Bone marrow (tissue), 2 donors: ENCODE measurements around the gene DDX51.
"Not testable (repeated sequence)": the region's sequence is repeated elsewhere in the genome, so short reads cannot be mapped to it uniquely, and the experiment has no call there.

Source experiments
- DNase-seq, 2 donors: peaks; one replicate each; lab custom pipeline; 2025; lab: John Stamatoyannopoulos, UW

The DDX51 gene

DNA sequence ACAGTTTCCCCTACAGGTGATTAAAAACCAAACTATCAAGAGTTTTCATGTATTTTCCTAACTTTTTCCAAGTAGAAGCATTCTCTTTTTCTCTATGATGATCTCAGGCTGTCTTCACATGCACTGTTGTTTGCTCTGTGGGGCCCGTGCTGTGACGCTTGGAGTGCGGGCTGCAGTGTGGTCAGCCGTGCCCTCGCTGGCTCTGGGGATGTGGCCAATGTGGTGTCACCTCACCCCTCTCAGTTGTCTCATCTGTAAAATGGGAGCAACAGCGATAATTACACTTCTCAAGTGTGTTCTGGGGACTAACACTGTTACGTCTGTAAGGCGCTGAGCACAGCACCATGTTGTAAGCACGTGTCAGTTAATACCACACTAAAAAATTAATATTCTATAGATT is 28.6 kb downstream of the DDX51 start:
- DNase-seq: no peak

DNA sequence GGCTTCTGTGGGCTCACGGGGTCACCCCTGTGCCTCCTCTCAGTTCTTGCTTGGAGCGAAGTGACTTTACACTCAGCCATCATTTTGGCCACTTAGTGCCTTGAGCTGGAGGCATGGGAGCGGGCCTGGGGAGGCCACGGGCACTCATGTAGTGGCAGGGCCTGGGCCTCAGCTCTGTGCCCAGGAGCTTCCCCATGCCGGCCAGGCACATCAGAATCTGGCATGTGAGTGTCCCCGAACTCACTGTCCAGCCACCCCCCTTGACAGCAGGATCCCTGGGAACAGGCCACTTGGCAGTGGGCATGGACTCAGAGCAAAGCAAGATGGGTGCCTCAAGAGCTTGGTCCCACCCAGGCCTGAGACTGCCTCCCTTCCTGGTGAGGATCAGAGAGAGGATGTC is 29.5 kb downstream of the DDX51 start:
- DNase-seq: no peak

GRCh38 chr12:132111654-132112304 is 32.3 kb downstream of the DDX51 start:
- no peak for DNase-seq

GRCh38 chr12:132110677-132111076 is 33.4 kb downstream of the DDX51 start:
- DNase-seq: no peak

- no peak for DNase-seq
Measured at GRCh38 chr12:132109741-132110140, 34.4 kb downstream of the DDX51 start.

- no peak for DNase-seq
Measured at GRCh38 chr12:132108211-132108832, 35.8 kb downstream of the DDX51 start.

GRCh38 chr12:132106921-132107320 is 37.2 kb downstream of the DDX51 start:
- no peak for DNase-seq

- DNase-seq: no peak
Measured at GRCh38 chr12:132105467-132105866, 38.7 kb downstream of the DDX51 start.

DNA sequence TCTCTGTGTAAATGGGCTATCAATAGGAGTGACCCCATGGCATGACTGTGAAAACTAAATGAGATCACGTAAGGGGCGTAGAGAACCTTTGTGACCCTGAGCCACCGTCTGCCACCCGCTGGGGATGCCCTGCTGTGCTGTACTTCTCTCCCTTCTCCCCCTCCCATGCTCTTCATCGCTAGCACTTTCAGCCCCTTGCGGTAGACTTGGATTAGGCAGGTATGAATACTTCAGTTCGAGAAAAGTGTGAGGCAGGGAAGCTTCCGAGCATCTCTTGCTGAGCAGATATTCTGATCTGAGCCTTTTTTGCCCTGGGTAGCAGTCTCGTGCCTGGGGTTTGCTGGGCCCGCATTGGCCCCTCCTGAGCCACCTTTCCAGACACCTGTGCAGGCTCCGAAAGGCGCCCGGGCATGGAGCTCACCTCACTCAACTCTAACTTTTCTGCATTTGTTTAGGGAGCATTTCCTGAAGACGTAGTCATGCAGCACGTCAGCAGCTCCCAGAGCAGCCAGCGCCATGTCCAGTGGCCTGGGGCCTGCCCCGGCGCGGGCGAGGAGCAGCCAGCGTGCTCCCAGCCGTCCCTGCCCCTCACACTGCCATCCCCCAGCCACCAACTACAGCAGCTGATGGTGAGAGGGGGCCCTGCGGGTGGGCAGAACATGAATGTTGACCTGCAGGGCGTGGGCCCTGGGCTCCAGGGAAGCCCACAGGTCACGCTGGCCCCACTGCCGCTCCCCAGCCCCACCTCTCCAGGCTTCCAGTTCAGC is 40.4 kb downstream of the DDX51 start:
- DNase-seq: no peak

GRCh38 chr12:132103072-132103471 is 41.0 kb downstream of the DDX51 start:
- not testable (repeated sequence) for DNase-seq

- no peak for DNase-seq
Measured at GRCh38 chr12:132102297-132102696, 41.8 kb downstream of the DDX51 start.

- no peak for DNase-seq
Measured at GRCh38 chr12:132100306-132101065, 43.6 kb downstream of the DDX51 start.

GRCh38 chr12:132099739-132100138 is 44.4 kb downstream of the DDX51 start:
- no peak for DNase-seq

DNA sequence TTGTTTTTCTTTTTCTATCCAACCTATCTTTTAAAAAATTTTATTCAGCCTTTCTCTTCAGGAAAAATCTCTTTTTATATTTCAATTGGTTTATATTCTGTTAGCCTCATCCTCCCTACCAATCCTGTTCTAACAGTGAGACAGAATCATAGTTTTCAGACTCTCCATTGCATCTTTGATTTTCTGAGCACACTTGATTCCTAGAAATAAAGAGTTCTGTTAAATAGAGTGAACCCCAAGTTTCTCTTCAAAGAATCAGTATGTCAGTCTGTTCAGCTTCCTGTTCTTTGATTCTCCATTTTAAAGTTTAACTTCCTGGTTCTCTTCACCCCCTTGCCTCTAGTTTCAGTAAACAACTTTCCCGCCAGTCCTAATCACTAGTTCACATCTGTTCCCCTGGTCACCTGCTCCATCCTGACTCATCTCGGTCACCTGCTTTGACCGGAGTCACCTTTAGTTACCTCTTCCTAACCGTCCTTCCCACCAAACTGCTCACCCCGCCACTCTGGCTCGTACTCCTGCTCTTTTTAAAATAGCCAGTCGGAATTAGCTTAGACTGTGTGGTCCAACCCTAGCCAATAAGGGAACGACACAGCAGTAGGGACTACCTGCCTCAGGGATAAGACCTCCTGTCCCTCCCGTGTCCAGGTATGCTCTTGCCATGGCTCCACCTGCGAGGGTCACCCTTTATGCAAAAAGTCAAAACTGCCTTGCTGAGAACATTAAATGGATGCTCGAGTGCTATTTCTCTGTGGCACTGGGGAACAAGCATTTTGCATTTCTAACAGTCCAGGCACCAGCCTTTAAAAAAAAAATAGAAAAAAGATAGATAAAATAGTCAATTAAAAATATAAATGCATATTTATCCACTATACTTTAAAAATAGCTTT is 48.4 kb downstream of the DDX51 start:
- no peak for DNase-seq

DNA sequence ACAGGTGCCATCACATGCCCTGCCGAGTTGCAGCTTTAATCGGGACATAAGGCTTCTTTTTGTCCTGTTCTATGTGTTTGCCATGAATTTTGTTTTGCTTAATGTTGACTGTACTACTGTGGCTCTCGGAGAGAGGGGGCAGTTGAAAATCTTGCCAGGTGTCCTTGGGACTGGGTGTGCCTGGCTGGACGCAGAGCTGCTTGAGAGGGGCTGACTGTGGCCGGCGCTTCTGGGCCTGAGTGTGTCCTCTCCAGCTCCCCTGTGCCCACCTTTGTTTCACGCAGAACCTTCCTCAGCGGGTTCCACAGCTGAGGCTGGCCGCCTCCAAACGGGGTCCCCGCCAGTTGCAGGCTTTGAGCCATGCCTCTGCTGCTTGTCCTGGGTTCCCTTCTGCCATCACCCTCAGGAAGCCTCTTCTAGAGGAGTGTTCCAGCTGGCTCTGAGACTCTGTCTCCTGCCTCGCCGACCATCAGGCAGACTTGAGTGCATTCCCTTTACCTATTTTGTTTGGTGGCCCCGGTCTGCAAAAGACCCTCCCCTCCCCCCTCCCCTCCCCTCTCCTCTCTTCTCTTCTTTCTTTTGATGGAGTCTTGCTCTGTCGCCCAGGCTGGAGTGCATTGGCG is 49.7 kb downstream of the DDX51 start:
- DNase-seq: no peak

DNA sequence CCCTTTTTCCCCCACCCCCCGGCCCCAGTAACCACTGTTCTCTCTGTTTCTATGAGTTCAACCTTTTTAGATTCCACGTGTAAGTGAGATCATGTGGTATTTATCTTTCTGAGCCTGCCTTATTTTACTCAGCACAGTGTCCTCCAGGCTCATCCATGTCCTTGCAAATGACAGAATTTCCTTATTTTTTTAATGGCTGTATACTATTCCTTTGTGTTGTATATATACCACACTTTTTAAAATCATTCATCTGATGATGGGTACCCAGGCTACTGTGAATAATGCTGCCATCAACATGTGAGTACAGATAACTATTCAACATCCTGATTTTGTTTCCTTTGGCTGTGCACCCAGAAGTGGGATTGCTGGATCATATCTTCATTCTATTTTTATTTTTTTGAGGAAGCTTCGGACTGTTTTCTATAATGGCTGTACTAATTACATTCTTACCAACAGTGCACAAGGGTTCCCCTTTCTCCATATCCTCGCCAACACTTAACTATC is 54.7 kb downstream of the DDX51 start:
- DNase-seq: no peak
